Kasumi-1 (cell line): ENCODE results near the gene KLHL25.

Experiments used
- DNase-seq, 2 experiments: peaks; one replicate each; lab custom pipeline; 2025; lab: John Stamatoyannopoulos, UW

Gene KLHL25

DNA sequence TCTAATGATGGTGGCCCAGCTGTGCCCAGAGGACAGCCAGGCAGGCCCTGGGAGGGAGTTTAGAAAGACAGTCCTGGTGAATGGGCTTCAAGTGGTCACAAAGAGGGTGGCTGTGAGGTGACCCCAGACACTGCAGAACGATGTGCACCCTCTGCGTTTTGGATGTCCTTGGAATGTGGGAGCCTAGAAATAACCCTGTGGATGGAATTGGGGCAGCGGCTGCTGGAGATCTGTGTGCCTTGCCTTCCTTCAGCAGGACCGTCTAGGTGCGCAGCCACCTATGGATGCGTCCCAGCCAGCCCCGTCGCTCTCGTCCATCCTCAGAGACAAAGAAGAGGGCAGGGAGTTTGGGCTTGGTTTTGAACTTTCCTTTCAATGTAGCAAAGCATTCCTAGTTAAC is 46.5 kb downstream of the KLHL25 start:
- DNase-seq, result no peak

DNA sequence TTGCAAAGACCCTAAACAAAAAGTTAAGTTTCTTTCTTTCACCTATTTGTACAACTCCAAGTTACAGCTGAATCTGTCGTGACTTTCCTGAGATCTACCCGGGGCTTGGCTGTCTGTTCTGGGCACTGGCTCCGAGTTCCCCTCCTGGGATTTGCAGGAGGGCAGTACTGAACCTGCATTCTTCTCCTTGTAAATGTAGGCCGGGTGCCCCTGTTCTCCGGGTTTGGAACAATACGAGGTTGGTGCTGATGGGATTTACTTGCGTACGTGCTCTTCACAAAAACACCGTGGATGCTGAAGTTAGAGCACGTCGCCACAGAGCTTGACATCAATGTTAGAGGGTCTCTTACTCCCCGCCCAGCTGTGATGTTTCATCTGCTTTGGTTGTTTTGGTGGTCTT is 48.1 kb downstream of the KLHL25 start:
- DNase-seq, result no peak

DNA sequence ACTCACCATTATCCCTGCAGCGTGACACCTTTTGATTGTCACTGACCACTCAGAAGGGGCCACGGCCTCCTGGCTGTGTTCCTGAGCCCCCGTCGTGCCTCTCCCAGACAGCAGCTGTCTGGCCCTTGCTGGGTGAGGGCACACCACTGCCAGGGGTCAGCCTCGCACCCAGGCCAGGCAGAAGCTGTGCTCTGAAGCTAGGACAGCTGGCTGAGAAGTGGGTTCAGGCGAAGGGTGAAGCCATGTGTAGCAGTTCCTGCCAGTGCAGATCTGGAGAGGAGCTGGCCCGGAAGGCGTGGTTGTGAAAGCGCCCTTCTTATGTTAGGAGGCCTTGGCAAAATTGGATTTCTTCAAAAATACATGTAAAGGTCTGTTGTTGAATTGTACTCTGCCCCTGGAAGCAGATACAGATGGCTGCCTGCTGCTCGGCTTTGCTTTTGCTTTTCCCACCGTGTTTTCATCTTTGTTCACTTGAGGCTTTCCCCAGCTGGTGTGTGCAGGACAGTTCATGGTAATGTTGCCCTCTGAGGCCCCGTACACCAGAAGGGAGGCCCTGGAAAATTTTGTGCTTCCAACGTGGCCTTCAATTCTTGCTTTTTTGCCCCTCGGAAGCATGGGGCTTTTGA is 49.1 kb downstream of the KLHL25 start:
- DNase-seq, result no peak

DNA sequence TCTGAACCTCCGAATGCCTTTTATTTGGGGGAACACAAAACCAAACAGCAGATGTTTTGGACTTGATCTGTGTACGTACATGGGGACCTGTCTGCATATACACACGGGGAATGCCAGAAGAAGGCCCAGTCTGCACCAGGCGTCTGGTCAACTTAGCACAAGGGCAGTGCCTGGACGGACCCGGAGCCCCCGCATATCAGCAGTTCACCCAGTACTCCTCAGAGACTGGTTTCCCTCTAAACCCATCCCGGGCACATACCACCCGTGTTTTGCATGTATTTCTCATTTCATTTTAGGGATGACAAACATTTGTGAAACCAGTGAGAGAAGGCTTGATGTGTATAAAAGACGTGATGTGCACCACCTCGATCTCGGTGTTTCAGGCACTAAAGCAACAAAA is 49.7 kb downstream of the KLHL25 start:
- DNase-seq, result no peak

DNA sequence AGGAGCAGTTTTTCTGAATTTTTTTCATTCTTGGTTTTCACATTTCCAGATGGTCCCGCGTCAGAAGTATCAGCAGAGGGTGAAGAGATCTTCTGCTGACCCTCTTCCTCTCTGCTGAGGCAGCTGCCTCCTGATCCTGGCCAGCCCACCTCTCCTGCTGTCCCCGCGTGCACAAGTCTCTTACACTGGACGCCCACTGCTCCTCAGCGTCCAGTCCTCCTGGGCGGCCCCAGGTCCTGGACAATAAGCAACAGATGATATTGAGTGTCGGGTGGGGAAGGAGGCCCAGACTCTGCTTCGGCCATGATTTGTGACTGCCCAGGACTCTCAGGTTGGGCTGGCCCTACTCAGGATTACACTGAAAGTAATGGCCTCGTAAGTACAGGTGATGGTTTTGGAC is 50.1 kb downstream of the KLHL25 start:
- no peak for DNase-seq

DNA sequence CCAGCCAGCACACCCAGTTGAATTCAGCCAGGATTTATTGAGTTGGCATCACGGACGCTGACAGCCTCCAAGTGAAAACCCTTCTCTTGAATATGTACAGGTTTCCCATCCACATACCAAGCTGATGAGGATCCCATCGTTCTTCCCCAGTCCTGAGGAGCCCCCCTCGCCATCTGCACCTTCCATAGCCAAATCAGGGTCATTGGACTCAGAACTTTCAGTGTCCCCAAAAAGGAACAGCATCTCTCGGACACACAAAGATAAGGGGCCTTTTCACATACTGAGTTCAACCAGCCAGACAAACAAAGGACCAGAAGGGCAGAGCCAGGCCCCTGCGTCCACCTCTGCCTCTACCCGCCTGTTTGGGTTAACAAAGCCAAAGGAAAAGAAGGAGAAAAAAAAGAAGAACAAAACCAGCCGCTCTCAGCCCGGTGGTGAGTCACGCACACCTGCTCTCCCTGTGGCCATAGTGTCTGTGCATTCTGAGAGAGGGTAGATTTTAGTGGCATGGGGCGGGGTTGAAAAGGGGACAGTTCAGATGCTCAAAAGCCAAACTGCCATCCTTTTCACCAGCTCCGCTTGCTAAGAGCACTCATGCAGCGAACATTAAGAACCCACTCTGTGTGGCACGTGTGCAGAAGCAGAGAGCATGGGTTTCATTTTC is 51.2 kb downstream of the KLHL25 start:
- no peak for DNase-seq

DNA sequence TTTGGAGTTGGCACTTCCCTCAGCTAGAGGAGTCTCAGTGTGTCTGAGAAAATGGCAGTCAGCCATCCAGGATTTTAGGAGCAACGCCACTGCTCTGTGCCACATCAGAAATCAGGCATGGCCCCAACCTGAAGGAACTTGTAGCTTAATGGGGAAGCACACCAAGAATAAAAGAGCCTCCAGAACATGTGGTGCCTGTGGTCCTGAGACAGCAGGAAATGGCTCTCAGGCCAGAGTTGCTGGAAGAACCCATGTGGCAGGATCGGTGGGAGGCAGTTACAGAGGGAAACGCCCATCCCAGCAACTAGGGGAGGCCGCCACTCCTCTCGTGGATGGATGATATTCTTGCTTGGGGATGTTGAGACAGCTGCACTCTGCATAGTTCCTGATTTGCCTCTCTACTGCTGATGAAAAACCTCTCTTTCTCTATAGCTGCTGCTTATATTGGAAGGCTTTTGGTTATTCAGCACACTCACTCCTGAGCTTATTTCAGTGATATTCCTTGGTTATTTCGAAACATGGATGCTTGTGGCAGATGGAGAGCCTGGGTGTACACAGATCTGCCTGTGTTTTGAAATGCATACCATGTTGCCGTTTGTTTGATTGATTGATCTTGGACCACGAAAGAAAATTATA is 52.4 kb downstream of the KLHL25 start:
- DNase-seq, result peak; percentile 60 to 74

DNA sequence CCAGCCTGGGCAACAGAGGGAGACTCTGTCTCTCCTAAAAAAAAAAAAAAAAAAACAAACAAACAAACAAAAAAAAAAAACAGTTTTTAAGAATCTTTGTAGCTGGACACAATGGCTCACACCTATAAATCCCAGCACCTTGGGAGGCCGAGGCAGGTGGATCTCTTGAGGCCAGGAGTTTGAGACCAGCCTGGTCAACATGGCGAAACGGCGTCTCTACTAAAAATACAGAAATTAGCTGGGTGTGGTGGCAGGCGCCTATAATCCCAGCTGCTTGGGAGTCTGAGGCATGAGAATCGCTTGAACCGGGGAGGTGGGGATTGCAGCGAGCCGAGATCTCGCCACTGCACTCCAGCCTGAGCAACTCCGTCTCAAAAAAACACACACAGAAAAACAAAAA is 53.1 kb downstream of the KLHL25 start:
- DNase-seq, result no peak

DNA sequence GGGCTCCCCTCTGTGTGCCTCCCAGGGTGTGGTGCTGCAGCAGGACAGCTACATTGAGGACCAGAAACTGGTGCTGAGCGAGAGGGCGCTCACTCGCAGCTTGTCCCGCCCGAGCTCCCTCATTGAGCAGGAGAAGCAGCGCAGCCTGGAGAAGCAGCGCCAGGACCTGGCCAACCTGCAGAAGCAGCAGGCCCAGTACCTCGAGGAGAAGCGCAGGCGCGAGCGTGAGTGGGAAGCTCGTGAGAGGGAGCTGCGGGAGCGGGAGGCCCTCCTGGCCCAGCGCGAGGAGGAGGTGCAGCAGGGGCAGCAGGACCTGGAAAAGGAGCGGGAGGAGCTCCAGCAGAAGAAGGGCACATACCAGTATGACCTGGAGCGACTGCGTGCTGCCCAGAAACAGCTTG is 53.7 kb downstream of the KLHL25 start:
- DNase-seq, result no peak

DNA sequence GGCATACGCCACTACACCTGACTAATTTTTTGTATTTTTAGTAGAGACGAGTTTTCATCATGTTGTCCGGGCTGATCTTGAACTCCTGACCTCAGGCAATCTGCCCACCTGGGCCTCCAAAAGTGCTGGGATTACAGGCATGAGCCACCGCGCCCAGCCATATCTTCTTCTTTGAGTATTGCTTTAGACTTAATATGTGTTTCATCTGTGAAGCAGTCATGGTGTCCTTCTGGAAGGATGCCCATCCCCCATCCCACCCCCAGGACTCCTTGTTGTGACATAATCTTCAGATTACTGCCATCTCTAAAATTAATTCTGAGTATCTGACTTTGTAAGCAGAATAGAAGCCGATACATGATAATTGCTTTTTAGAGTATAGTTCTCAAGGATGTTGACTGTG is 57.7 kb downstream of the KLHL25 start:
- DNase-seq, result no peak

DNA sequence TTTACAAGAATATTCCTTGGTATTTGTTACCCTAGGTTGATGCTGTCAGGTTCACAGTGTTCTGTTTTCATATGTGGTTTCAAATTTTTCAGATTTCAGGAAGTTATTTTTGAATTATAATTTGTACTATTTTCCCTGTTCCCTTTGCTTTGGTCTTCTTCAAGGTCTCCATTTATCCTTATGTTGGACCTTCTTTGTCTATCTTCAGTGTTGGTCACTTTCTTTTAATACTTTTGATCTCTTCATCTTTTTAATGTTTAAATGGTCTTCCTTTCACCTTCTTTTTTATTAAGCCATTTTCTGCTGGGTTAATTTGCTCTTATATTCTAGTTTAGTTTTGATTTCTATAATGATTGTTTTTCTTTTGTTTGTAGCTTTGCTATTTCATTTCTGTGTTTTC is 61.3 kb downstream of the KLHL25 start:
- no peak for DNase-seq

DNA sequence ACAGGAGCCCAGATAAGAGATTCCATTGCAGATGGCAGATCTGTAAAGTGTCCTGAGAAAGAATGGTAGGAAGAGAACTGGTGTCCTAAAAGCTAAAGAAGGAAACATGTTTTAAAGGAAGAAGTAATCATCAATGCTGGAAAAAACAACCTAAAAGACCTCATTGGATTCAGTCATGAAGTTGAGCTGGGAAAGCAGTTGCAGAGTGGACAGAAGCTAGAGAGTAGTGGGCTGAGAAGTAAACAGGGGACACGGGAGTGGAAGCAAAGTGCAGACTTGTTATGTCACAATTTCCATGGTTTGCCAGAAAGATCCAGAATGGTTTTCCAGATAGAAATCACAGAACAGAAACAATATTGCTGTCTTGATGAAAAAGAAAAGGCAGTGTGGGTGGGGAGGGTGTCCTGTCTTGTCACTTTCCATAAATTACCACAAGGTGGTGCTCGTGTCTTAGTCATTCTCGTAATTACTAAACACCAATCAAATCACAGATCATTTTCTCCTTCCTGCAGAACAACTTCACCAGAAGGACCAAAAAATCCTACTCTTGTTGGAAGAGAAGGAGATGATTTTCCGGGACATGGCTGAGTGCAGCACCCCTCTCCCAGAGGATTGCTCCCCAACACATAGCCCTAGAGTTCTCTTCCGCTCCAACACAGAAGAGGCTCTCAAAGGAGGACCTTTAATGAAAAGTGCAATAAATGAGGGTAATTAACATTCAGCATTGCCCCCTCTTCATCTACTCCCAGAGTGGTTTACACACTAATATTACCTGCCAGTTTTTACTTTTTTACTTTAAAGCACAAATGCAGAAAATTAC is 64.5 kb downstream of the KLHL25 start:
- DNase-seq, result peak; percentile 71 to 89

DNA sequence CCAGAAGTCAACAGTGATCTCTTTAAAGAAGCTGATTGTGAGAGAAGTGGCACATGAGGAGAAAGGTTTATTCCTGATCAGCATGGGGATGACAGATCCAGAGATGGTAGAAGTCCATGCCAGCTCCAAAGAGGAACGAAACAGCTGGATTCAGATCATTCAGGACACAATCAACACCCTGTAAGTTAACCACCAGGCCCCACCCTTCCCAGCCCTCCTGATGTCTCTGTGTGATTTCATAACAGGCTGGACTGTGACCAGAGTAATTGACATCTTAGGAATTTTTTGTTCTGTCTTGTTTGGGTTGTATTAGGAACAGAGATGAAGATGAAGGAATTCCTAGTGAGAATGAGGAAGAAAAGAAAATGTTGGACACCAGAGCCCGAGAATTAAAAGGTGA is 67.7 kb downstream of the KLHL25 start:
- no peak for DNase-seq

DNA sequence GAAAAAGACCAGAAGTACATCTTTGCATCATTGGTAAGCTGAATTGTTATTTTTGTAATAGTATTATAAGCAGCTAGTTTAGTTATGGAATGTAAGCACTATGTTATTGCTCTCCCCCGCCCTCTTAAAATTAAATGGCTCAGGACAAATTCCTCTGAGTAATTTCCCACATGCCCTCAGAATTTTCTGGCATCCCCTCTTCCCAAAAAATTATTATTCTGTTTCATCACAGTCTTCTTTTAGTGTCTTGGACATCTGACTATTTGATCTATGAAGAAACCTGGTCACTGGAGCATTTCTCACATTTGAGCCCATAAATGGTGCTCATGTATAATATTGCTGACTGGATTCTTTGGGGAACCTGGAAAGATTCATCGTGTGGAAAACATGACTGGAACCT is 68.3 kb downstream of the KLHL25 start:
- DNase-seq, result no peak

DNA sequence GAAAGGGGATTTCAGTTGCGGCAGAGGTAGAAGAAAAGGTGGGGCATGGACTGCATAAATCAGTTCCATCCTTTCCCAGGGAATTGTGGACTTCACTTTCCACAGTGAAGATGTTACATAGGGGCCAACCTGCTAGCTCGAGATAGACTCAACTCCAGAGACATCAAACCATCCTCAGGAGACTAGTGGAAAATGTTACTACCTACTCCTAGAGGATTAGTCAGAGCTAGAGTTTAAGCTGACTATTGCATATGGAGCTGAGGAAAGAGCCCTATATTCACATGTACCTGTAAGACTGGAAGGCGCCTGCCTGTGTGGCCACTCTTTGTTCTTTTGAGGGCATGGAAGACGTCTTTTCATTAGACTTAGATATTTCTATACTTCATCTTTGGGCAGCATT is 69.2 kb downstream of the KLHL25 start:
- no peak for DNase-seq

DNA sequence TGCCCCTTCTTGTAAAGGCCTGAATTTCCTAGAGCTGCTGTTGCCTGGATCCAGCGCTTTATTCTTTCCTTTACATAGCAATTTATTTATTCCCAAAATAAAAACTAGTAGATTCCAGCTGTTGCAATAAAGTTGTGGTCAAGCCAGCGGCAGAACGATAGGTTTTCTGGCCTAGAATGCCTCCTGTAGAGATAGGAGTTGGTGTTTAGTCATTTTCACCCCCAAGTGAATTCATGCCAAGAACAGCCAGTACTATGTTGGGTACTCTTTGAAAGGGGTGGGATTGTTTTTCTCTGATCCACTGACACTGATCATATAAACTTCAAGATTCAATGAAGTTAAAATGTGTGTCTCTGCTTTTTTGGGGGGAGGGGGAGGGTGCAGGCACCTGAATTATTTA is 69.7 kb downstream of the KLHL25 start:
- DNase-seq, result no peak

DNA sequence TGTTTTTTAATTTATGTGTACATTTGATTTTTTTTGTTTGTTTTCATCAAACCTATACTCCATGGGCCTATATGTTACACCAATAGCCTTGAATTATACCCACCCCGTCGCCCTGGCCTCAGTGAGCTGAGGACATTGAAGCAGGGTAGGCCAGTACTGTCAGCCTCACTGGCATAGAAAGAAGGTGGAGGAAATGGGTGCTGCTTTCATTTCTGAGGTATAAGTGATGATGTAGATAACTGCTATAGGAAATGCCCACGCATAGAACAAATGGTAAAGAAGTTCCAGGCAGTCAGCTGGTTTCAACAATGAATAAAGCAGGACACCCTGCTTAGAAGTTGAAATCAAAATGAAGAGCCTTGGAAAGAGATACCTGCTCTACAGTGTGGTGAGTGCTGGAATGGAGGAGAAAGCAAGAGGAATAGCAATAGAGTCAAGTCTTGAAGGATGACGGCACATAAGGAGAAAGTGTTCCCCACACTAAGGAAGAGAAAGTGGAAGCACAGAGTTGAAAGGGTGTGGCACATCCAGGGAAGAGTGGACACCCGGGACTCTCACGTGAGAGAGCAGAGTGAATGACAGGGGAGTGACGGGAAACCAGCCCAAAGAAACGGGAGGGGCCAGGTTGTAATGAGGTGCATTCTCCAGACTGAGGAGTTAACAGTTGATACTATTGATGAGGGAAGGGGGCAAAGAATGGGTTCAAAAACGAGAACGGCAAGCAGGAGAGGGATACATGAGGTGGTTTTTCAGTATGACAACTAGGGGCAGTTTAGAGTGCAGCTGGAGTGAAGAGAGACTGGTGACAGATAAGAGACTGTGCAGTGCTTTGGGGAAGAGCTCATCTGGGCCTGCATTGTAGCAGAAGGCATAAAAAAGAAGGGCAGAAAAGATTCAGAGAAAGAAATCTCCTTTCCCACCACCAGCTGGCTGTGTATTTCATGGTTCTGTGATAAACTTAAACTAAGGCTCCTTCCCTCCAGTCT is 70.5 kb downstream of the KLHL25 start:
- DNase-seq, result no peak

DNA sequence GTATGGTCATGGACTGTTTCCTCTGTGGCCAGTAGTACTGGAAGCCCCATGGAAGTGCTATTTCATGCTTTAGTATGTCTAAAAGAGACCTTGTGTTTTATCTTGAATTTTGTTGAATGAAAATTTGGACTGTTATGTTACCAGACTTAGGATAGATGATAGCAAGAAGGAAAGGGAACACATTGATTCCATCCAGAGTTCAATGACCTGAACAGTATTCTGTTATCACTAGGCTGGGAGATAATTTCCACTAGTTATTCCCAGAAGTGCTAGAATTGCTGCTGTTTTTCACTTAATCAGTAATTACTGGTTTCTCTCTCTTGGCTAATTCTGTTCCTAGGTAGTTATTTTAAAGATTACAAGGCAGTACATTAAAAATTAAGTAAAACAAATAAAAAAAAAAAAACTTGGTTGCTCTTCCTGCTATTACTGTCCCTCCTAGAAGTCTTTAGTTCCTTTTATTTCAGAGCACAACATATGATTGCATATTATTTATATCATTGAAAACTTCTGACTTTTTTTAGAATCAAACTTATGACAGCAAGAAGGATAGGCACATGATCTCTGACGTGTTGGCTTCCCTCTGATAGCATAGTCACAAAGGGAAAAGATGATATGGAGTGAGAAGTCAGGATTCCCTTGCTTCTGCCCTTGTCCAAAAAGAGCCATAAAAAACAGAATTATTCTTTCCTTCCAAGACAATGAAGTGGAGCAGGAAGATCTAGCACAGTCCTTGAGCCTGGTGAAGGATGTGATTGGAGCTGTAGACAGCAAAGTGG is 72.2 kb downstream of the KLHL25 start:
- no peak for DNase-seq

DNA sequence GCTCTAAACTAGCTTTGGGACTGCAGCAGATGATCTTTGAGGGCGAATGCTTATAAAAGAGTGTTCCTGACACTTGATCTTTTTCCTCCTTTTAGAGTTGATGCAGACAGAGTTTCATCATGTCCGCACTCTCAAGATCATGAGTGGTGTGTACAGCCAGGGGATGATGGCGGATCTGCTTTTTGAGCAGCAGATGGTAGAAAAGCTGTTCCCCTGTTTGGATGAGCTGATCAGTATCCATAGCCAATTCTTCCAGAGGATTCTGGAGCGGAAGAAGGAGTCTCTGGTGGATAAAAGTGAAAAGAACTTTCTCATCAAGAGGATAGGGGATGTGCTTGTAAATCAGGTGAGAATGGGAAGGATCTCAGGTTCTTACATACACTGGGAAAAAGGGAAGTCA is 75.7 kb downstream of the KLHL25 start:
- DNase-seq, result no peak

DNA sequence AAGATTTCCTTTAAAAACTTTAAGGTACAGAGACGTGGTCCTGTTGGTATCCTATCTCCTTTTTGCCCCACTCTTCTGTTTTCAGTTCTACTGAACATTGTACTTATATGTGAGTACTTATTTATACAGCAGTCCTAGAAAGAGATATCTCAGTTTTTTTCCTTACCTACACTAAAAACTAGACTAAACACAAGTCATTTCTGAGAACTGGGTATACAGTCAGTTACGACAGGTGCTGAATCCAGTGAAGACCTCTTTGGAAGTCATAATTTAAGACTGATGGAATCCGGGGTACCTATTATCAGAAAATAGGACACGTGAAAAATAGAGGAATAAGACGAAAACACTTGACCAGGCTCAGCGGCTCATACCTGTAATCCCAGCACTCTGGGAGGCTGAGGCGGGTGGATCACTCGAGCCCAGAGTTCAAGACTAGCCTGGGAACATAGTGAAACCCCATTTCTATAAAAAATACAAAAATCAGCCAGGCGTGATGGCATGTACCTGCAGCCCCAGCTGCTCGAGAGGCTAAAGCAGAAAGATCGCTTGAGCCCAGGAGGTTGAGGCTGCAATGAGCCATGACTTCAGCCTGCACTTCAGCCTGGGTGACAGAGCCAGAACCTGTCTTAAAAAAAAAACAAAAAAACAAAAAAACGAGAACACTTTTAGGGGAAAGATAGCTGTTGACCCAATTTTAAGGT is 76.3 kb downstream of the KLHL25 start:
- DNase-seq, result no peak
